ENCODE measurements around the gene DNAH8.

GRCh38 chr6:39050453-39051112 is 335.5 kb downstream of the DNAH8 start:
- TF ChIP-seq POLR2AphosphoS5 (IDR thresholded peaks at IDR 0.05; ENCODE audit: low read depth, low read length) (no peak), CTCF (IDR thresholded peaks at IDR 0.05) (no peak), TCF7L2 (IDR thresholded peaks at IDR 0.05; ENCODE audit: low read depth, low read length) (no peak)

Data from Panc1 (cell line).